Gastroesophageal sphincter (tissue), 3 donors: Measurements from ENCODE around the gene RND1.
"Not testable (repeated sequence)": the region's sequence is repeated elsewhere in the genome, so short reads cannot be mapped to it uniquely, and the experiment has no call there.

Experiments used
- CTCF ChIP-seq, 4 experiments: fragments of 200-600 bp in 2 of 4; fragments of 450-650 bp in 2 of 4; sonication (generic) in 1 of 4; IDR thresholded peaks; one replicate each; pipeline ENCODE4 v1.5.1; 2017 to 2019; ENCODE audit warnings: antibody characterized with exemption in 4 of 4, mild to moderate bottlenecking in 2 of 4, moderate library complexity in 2 of 4
- EP300 ChIP-seq: sonication (generic); formaldehyde crosslinking; IDR thresholded peaks from one replicate; pipeline ENCODE4 v1.6.1; 2017; ENCODE audit warnings: antibody characterized with exemption, mild to moderate bottlenecking
- POLR2A ChIP-seq, 2 donors: fragments of 450-650 bp; IDR thresholded peaks; one replicate each; pipeline ENCODE4 v1.6.1; 2017; ENCODE audit warnings: antibody characterized with exemption in 2 of 2, mild to moderate bottlenecking in 2 of 2, moderate library complexity in 1 of 2
- POLR2AphosphoS5 ChIP-seq: sonication (generic); formaldehyde crosslinking; IDR thresholded peaks from one replicate; pipeline ENCODE4 v1.6.1; 2017; ENCODE audit warnings: antibody characterized with exemption

DNA sequence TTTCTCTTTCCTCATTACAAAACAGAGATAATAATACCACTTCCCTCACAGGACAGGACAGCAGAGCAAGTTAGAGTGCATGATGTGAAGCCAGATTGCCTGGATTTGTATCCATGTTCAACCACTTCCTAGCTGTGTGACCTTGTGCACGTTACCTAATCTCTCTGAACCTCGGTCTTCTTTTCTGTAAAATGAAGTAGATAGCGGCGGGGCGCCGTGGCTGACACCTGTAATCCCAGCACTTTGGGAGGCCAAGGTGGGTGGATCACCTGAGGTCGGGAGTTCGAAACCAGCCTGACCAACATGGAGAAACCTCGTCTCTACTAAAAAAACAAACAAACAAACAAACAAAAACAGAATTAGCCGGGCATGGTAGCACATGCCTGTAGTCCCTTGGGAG is 10.7 kb downstream of the RND1 start:
- not testable (repeated sequence) for TF ChIP-seq CTCF (IDR thresholded peaks at IDR 0.05); POLR2A (IDR thresholded peaks at IDR 0.05); POLR2AphosphoS5; EP300
